GM12878 (cell line): ENCODE results near the gene BCKDK. TPM values are rescaled to one million over a fixed set of nuclear protein-coding genes. Genes with fewer than 3 reads are reported as not detected.

ENCODE experiments used
- ATAC-seq: fragments of 200-7000 bp; cut with Tn5 transposase; 3 replicates; pipeline ENCODE4 v1.9.1; 2020; ENCODE audit warnings: mild to moderate bottlenecking, moderate library complexity
- BruUV-seq: library from RNA; stranded (reverse); fragments of 400-500 nt; replicated peaks from 2 replicates; lab custom pipeline; 2021; lab: Mats Ljungman, UMichigan
- CTCF ChIA-PET: fragments of 300-600 bp; sonication (Branson Sonifier 250); formaldehyde crosslinking; extraction: SDS; loops from one replicate; lab custom pipeline; 2021; ENCODE audit warnings: inconsistent platforms; lab: Yijun Ruan, JAX
- POLR2A ChIA-PET: fragments of 350-600 bp; formaldehyde crosslinking; extraction: SDS; loops from one replicate; lab custom pipeline; 2021; ENCODE audit warnings: inconsistent platforms; lab: Charles Lee
- RAD21 ChIA-PET: fragments of 300-600 bp; sonication (Branson Sonifier 250); formaldehyde crosslinking; loops from one replicate; lab custom pipeline; 2023; ENCODE audit warnings: antibody characterized with exemption; ENCODE audit not compliant: unreplicated experiment; lab: Charles Lee
- SMC1A ChIA-PET: fragments of 300-600 bp; sonication (Branson Sonifier 250); formaldehyde crosslinking; loops from one replicate; lab custom pipeline; 2023; ENCODE audit not compliant: unreplicated experiment, uncharacterized antibody; lab: Charles Lee
- DNase-seq: peaks from one replicate; pipeline ENCODE4 v3.0.0-alpha.2; 2011; ENCODE audit warnings: low read depth, low spot score
- FAIRE-seq: peaks from 3 replicates; lab custom pipeline; 2011; peaks lifted over from hg19 to GRCh38; lab: Jason Lieb, UNC
- H2AFZ ChIP-seq: 2 replicates; pipeline ENCODE4 v1.6.0; 2011; ENCODE audit warnings: low read depth, low read length, control low read depth; ENCODE audit not compliant: control insufficient read depth
- H3K27ac ChIP-seq: 2 replicates; pipeline ENCODE4 v1.5.1; 2011; ENCODE audit warnings: control low read depth; ENCODE audit not compliant: control insufficient read depth, insufficient read depth
- H3K27me3 ChIP-seq, 2 experiments: replicated peaks in 1 of 2; 2 replicates each; pipeline versions ENCODE4 v1.6.0 to v1.6.1; 2011; ENCODE audit warnings: low read length in 1 of 2; ENCODE audit not compliant: control insufficient read depth in 2 of 2, insufficient read depth in 2 of 2
- H3K36me3 ChIP-seq, 2 experiments: 2 replicates each; pipeline ENCODE4 v1.5.1; 2011; ENCODE audit warnings: low read length in 1 of 2; ENCODE audit not compliant: control insufficient read depth in 2 of 2, insufficient read depth in 2 of 2
- H3K4me1 ChIP-seq: 2 replicates; pipeline ENCODE4 v1.6.1; 2011; ENCODE audit warnings: mild to moderate bottlenecking, low read length, moderate library complexity, mixed read lengths; ENCODE audit not compliant: control insufficient read depth, insufficient read depth
- H3K4me2 ChIP-seq: 2 replicates; pipeline ENCODE4 v1.6.0; 2011; ENCODE audit warnings: control low read depth; ENCODE audit not compliant: control insufficient read depth, insufficient read depth
- H3K4me3 ChIP-seq: fragments of 200-600 bp; sonication (generic); 2 replicates; pipeline ENCODE4 v1.5.1; 2016
- H3K79me2 ChIP-seq: 2 replicates; pipeline ENCODE4 v1.6.0; 2011; ENCODE audit warnings: low read length; ENCODE audit not compliant: control insufficient read depth, insufficient read depth
- H3K9ac ChIP-seq: 2 replicates; pipeline ENCODE4 v1.8.0; 2011; ENCODE audit warnings: low read length, control low read depth, mixed read lengths; ENCODE audit not compliant: control insufficient read depth, insufficient read depth
- H3K9me3 ChIP-seq: replicated peaks from 3 replicates; pipeline ENCODE4 v1.5.1; 2011; ENCODE audit warnings: mild to moderate bottlenecking, low read length; ENCODE audit not compliant: control insufficient read depth, insufficient read depth
- H4K20me1 ChIP-seq: 2 replicates; pipeline ENCODE4 v1.6.0; 2011; ENCODE audit not compliant: control insufficient read depth, insufficient read depth
- BCL3 ChIP-seq: IDR thresholded peaks from 2 replicates; pipeline ENCODE4 v1.6.1; 2011; ENCODE audit warnings: borderline replicate concordance, low read depth, mild to moderate bottlenecking, moderate library complexity, low read length; ENCODE audit not compliant: insufficient read depth, poor library complexity, severe bottlenecking
- BMI1 ChIP-seq: fragments of 450-650 bp; IDR thresholded peaks from 2 replicates; pipeline ENCODE4 v1.6.1; 2016; ENCODE audit warnings: mild to moderate bottlenecking, moderate library complexity, borderline replicate concordance
- EED ChIP-seq: sonication (generic); IDR thresholded peaks from 2 replicates; pipeline ENCODE4 v1.6.1; 2016; ENCODE audit warnings: antibody characterized with exemption, low read depth
- HSF1 ChIP-seq: fragments of 150-350 bp; IDR thresholded peaks from 2 replicates; pipeline ENCODE4 v1.6.1; 2014; ENCODE audit warnings: mild to moderate bottlenecking, low read depth, low read length
- JUNB ChIP-seq: IDR thresholded peaks from 2 replicates; pipeline ENCODE4 v1.6.1; 2016; ENCODE audit warnings: antibody characterized with exemption, mild to moderate bottlenecking
- KDM1A ChIP-seq: fragments of 200-600 bp; sonication (generic); IDR thresholded peaks from 2 replicates; pipeline ENCODE4 v1.6.1; 2016; ENCODE audit warnings: borderline replicate concordance
- NR2C2 ChIP-seq: IDR thresholded peaks from 2 replicates; pipeline ENCODE4 v1.6.1; 2011; ENCODE audit warnings: borderline replicate concordance, low read depth; ENCODE audit not compliant: control insufficient read depth, insufficient read length
- PKNOX1 ChIP-seq: fragments of 450-650 bp; IDR thresholded peaks from 2 replicates; pipeline ENCODE4 v1.6.1; 2016; ENCODE audit warnings: mild to moderate bottlenecking
- POLR2A ChIP-seq: IDR thresholded peaks from 2 replicates; pipeline ENCODE4 v1.6.1; 2011; ENCODE audit warnings: low read depth, mild to moderate bottlenecking, low read length
- RELB ChIP-seq: fragments of 450-650 bp; IDR thresholded peaks from 2 replicates; pipeline ENCODE4 v1.6.1; 2017; ENCODE audit warnings: low read depth, mild to moderate bottlenecking, moderate library complexity
- TCF3 ChIP-seq: IDR thresholded peaks from 2 replicates; pipeline ENCODE4 v1.6.1; 2012; ENCODE audit warnings: low read depth, mild to moderate bottlenecking, low read length, borderline replicate concordance; ENCODE audit not compliant: insufficient read depth
- USF2 ChIP-seq: IDR thresholded peaks from 2 replicates; pipeline ENCODE4 v1.6.1; 2011; ENCODE audit warnings: low read depth, low read length, improper control_type of control experiment, borderline replicate concordance
- ZNF217 ChIP-seq: fragments of 450-650 bp; IDR thresholded peaks from 2 replicates; pipeline ENCODE4 v1.6.1; 2017; ENCODE audit warnings: antibody characterized with exemption, mild to moderate bottlenecking
- WGBS: methylation state at CpG from one replicate; pipeline ENCODE4 v1.1.6; 2016; ENCODE audit warnings: low lambda C conversion rate; ENCODE audit not compliant: insufficient replicate concordance, insufficient coverage; ENCODE audit errors: missing lambda C conversion rate; 5-methylcytosine and 5-hydroxymethylcytosine counted together
- in situ Hi-C: fragments of 300-500 bp; cut with MboI; formaldehyde crosslinking; loops from 9 replicates; pipeline ENCODE4 v1.14.3; 2018; ENCODE audit warnings: mixed read lengths
- intact Hi-C: fragments of 100-400 bp; cut with micrococcal nuclease; formaldehyde crosslinking; loops from one replicate; pipeline ENCODE4 v1.14.2; 2022; ENCODE audit not compliant: unreplicated experiment
- polyA plus RNA-seq, 11 experiments: library from polyadenylated mRNA; depleted of rRNA in 4 of 11; unstranded in 6 of 11; stranded (reverse) in 5 of 11; fragments of >200 nt; fragmentation: Nextera tagmentation in 4 of 11; fragmentation: Illumina TruSeq in 1 of 11; extraction: Ambion mirVana in 4 of 11; extraction: Trizol in 1 of 11; gene quantifications; 1 replicate in 1 of 11; 2 replicates in 10 of 11; pipeline versions ENCODE4 v1.2.1 to v1.2.3, GENCODE V29; 2011 to 2016; ENCODE audit warnings: inconsistent platforms in 2 of 11, missing spikeins in 2 of 11, low read depth in 1 of 11
- total RNA-seq, 4 experiments: library from RNA; depleted of rRNA in 3 of 4; stranded (reverse); fragments of >200 nt in 3 of 4; fragmentation: Illumina TruSeq in 1 of 4; extraction: Trizol in 1 of 4; gene quantifications; 2 replicates each; pipeline versions ENCODE4 v1.2.1 to v1.2.3, GENCODE V29; 2013 to 2021

BCKDK gene
- total and polyA plus RNA-seq, 10 of the 15 experiments (the other 5 are each of a cell fraction or from before 2014, with no cell fraction given): 0.68 to 56.6 (median 32.8) TPM

GRCh38 chr16:31110106-31111034 lies 2.2 kb downstream of the BCKDK start (continued):
- TF ChIP-seq RELB (no peak), BMI1 (no peak), ZNF217 (no peak)

GRCh38 chr16:31111881-31112466 lies 3.8 kb downstream of the BCKDK start:
- in situ Hi-C loops (loop anchor here (10.0 kb wide), 1 partner anchor 763 kb away; the partner anchor contains the start of gene ZNF267), intact Hi-C loops (loop anchor here (10.0 kb wide), 1 partner anchor 763 kb away; the partner anchor contains the start of gene ZNF267)
- POLR2A ChIA-PET: interaction anchor here (0.6 to 0.8 kb wide), 2 partner anchors 11 to 44 kb away, joined by 3 read pairs; no protein-coding TSS in a partner anchor
- WGBS: 94% methylated on average over 18 of the region's 23 CpGs
- no peak for DNase-seq
- H3K36me3 ChIP-seq: peaks cover 0 to 4% of the 10 kb centered on the region in 2 experiments; a peak in 3 of 4 replicates
- RAD21 ChIA-PET: interaction anchor here (0.5 kb wide), 1 partner anchor 138 kb away, joined by 4 read pairs; no protein-coding TSS in a partner anchor
- no peaks in the 10 kb centered on the region for H3K9me3 ChIP-seq
- peaks cover 13% of the 10 kb centered on the region for H3K79me2 ChIP-seq
- SMC1A ChIA-PET: no interaction called here
- no peaks in the 10 kb centered on the region for H4K20me1 ChIP-seq
- H3K27me3 ChIP-seq: no peaks in the 10 kb centered on the region
- no peak for FAIRE-seq
- no peak overlapping the region for H3K4me2 ChIP-seq
- H2AFZ ChIP-seq: no peak overlapping the region
- H3K27ac ChIP-seq: no peak overlapping the region
- BruUV-seq: no TSS peak
- ATAC-seq: no peak
- no peak overlapping the region for H3K9ac ChIP-seq
- CTCF ChIA-PET: interaction anchor here (0.8 to 1.6 kb wide), 2 partner anchors 30 to 170 kb away, joined by 3 to 4 read pairs; no protein-coding TSS in a partner anchor
- H3K4me1 ChIP-seq: peaks cover 18% of the 10 kb centered on the region
- no peak overlapping the region for H3K4me3 ChIP-seq
- TF ChIP-seq JUNB (no peak), KDM1A (no peak), TCF3 (no peak), HSF1 (no peak), POLR2A (no peak), BCL3 (no peak), USF2 (no peak), EED (no peak), NR2C2 (no peak), PKNOX1 (no peak)
